Stimulated activated CD4-positive, alpha-beta T cell treated with anti-CD3 and anti-CD28 coated beads, Interleukin-15, amount 100 ng/mL, for 24 hours (primary cell): Measurements from ENCODE around the gene ACAD9.
"Not testable (repeated sequence)": the region's sequence is repeated elsewhere in the genome, so short reads cannot be mapped to it uniquely, and the experiment has no call there.

Experiments used
- DNase-seq: peaks from one replicate; pipeline ENCODE4 v3.0.0-alpha.2; 2020

Gene ACAD9

GRCh38 chr3:128902426-128902825 lies 23.0 kb downstream of the ACAD9 start:
- no peak for DNase-seq

- DNase-seq = no peak
Observed at GRCh38 chr3:128903501-128903900, 24.1 kb downstream of the ACAD9 start.

GRCh38 chr3:128906031-128906803 lies 26.8 kb downstream of the ACAD9 start:
- DNase-seq = no peak

GRCh38 chr3:128906804-128907525 lies 27.5 kb downstream of the ACAD9 start:
- no peak for DNase-seq

GRCh38 chr3:128907706-128908445 lies 28.5 kb downstream of the ACAD9 start:
- DNase-seq = no peak

- DNase-seq = no peak
Observed at GRCh38 chr3:128908951-128909350, 29.5 kb downstream of the ACAD9 start.

GRCh38 chr3:128910006-128910405 lies 30.6 kb downstream of the ACAD9 start:
- no peak for DNase-seq

GRCh38 chr3:128911911-128912310 lies 32.5 kb downstream of the ACAD9 start:
- no peak for DNase-seq

GRCh38 chr3:128914966-128915645 lies 35.7 kb downstream of the ACAD9 start:
- DNase-seq = no peak

- DNase-seq = no peak
Observed at GRCh38 chr3:128917291-128917690, 37.9 kb downstream of the ACAD9 start.

- no peak for DNase-seq
Observed at GRCh38 chr3:128919988-128920387, 40.6 kb downstream of the ACAD9 start.

GRCh38 chr3:128922804-128923459 lies 43.5 kb downstream of the ACAD9 start:
- DNase-seq = peak; percentile 71

- DNase-seq = no peak
Observed at GRCh38 chr3:128923576-128923975, 44.2 kb downstream of the ACAD9 start.

GRCh38 chr3:128923986-128924385 lies 44.6 kb downstream of the ACAD9 start:
- not testable (repeated sequence) for DNase-seq

- DNase-seq = no peak
Observed at GRCh38 chr3:128929364-128929763, 49.9 kb downstream of the ACAD9 start.

- no peak for DNase-seq
Observed at GRCh38 chr3:128931046-128931445, 51.6 kb downstream of the ACAD9 start.

- DNase-seq = no peak
Observed at GRCh38 chr3:128932516-128933212, 53.2 kb downstream of the ACAD9 start.

GRCh38 chr3:128933213-128933921 lies 53.9 kb downstream of the ACAD9 start:
- no peak for DNase-seq

GRCh38 chr3:128933922-128934253 lies 54.5 kb downstream of the ACAD9 start:
- no peak for DNase-seq

- no peak for DNase-seq
Observed at GRCh38 chr3:128935922-128936321, 56.5 kb downstream of the ACAD9 start.

- no peak for DNase-seq
Observed at GRCh38 chr3:128936341-128936740, 56.9 kb downstream of the ACAD9 start.
